ENCODE results near the gene OLIG2. TPM values are rescaled to one million over a fixed set of nuclear protein-coding genes. Genes with fewer than 3 reads are reported as not detected.

Gene OLIG2
- polyA plus RNA-seq, 1 of the 3 experiments (the other 2 are of a cell fraction) = not detected

DNA sequence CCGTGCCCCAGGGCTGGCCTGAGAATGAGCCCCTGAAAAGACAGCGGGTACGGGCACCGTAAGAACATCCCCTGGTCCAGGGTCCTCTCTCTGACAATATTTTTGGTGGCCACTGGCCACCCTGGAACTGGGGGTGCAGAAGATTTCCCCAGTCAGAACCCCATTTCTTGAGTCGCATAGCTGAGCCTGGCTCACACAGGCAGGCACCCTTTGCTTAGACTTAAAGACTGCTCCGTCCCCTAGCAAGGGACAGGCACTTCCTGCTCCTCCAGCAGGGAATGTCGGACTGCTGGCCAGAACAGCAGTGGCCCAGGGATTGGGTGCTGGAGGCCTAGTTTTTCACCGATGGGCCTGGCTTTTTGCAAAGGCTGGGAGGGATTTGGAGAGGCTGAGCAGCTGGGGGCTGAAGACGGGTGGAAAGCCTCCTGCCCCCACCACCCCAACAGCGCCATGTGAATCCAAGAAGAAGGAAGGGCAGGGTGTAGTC is 4.3 kb downstream of the OLIG2 start (continued):
- TF ChIP-seq FOXJ3 (CRISPR knock-in tag; IDR thresholded peaks at IDR 0.05) = no peak
- no peak for TF ChIP-seq GATA2 (CRISPR knock-in tag; IDR thresholded peaks at IDR 0.05)
- no peak for TF ChIP-seq FOSL2 (IDR thresholded peaks at IDR 0.05; ENCODE audit: borderline replicate concordance, low read depth)
- TF ChIP-seq TEAD4 (IDR thresholded peaks at IDR 0.05; ENCODE audit: borderline replicate concordance, insufficient read depth) = no peak
- no peak for TF ChIP-seq CHD2 (IDR thresholded peaks at IDR 0.05; ENCODE audit: low read length, partially characterized antibody)

- TF ChIP-seq EZH2phosphoT487 (IDR thresholded peaks at IDR 0.05; ENCODE audit: borderline replicate concordance, low read depth) = no peak
- TF ChIP-seq EP300 (IDR thresholded peaks at IDR 0.05; ENCODE audit: borderline replicate concordance in 1 of 2, low read depth in 1 of 2, low read length in 1 of 2) = no peak
- no peak for TF ChIP-seq JUND (IDR thresholded peaks at IDR 0.05)
- no peak for TF ChIP-seq GATA2 (CRISPR knock-in tag; IDR thresholded peaks at IDR 0.05)
- TF ChIP-seq USF2 (IDR thresholded peaks at IDR 0.05; ENCODE audit: borderline replicate concordance, low read depth, low read length) = no peak
- TF ChIP-seq RFX5 (IDR thresholded peaks at IDR 0.05; ENCODE audit: low read length) = no peak
- no peak for TF ChIP-seq SIN3A (IDR thresholded peaks at IDR 0.05; ENCODE audit: borderline replicate concordance, low read depth, low read length)
- no peak for TF ChIP-seq MAX (IDR thresholded peaks at IDR 0.05; ENCODE audit: low read depth)
- TF ChIP-seq, protein P1, sequence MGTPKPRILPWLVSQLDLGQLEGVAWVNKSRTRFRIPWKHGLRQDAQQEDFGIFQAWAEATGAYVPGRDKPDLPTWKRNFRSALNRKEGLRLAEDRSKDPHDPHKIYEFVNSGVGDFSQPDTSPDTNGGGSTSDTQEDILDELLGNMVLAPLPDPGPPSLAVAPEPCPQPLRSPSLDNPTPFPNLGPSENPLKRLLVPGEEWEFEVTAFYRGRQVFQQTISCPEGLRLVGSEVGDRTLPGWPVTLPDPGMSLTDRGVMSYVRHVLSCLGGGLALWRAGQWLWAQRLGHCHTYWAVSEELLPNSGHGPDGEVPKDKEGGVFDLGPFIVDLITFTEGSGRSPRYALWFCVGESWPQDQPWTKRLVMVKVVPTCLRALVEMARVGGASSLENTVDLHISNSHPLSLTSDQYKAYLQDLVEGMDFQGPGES (IDR thresholded peaks at IDR 0.05; ENCODE audit: low read depth, low read length) = no peak
- H4K20me1 ChIP-seq (ENCODE audit: insufficient read depth) = no peaks in the 10 kb centered on the region
- H3K9me3 ChIP-seq = no peaks in the 10 kb centered on the region
- no peak overlapping the region for H3K9ac ChIP-seq
- H3K4me1 ChIP-seq (ENCODE audit: control insufficient read depth in 1 of 2, insufficient read depth in 2 of 2, low read depth in 1 of 2, low read length in 1 of 2) = no peaks in the 10 kb centered on the region
- H3K4me3 ChIP-seq (ENCODE audit: low read depth in 2 of 2, low read length in 1 of 2) = no peak overlapping the region
- no peaks in the 10 kb centered on the region for H3F3A ChIP-seq (replicated peaks; ENCODE audit: insufficient read depth)
- H3K27ac ChIP-seq (ENCODE audit: low read depth in 2 of 2, low read length in 1 of 2) = no peak overlapping the region
- H3K4me2 ChIP-seq = no peak overlapping the region
- WGBS (ENCODE audit: low lambda C conversion rate) = 6% methylated on average over 4 of the region's 6 CpGs
- H3K9me2 ChIP-seq = no peaks in the 10 kb centered on the region
- no peaks in the 10 kb centered on the region for H3K79me2 ChIP-seq (ENCODE audit: insufficient read depth)
- CTCF ChIA-PET = no interaction called here
- no peak for DNase-seq
- peaks cover 87% of the 10 kb centered on the region for H3K27me3 ChIP-seq (ENCODE audit: insufficient read depth)
- POLR2A ChIA-PET = no interaction called here
- no peak overlapping the region for H2AFZ ChIP-seq (ENCODE audit: low read depth)
- no peaks in the 10 kb centered on the region for H3K36me3 ChIP-seq (replicated peaks in 1 of 2; ENCODE audit: control insufficient read depth in 1 of 2, insufficient read depth in 2 of 2, low read length in 1 of 2)
Measured at GRCh38 chr21:33030633-33031032, 4.9 kb downstream of the OLIG2 start.

Data from SK-N-SH (cell line).